Omental fat pad (tissue), 4 donors: ENCODE results near the gene CNTNAP4. TPM values are rescaled to one million over a fixed set of nuclear protein-coding genes. Genes with fewer than 3 reads are reported as not detected.

ENCODE experiments used
- ATAC-seq: fragments of 150-250 bp; one replicate; pipeline ENCODE4 v1.9.1; 2016; ENCODE audit warnings: mild to moderate bottlenecking, moderate library complexity; ENCODE audit not compliant: low FRiP score
- DNase-seq: peaks from one replicate; pipeline ENCODE4 v3.0.0-alpha.2; 2019; ENCODE audit warnings: low spot score
- total RNA-seq, 4 donors: library from RNA; depleted of rRNA; stranded (reverse); fragments of >200 nt; gene quantifications; one replicate each; pipeline ENCODE4 v1.1.0, GENCODE V29; 2016
- TF ChIP-seq, protein P1 (sequence below), 3 donors: fragments of 450-650 bp; IDR thresholded peaks; one replicate each; pipeline ENCODE4 v1.5.1; 2016 to 2017; ENCODE audit warnings: antibody characterized with exemption in 3 of 3, mild to moderate bottlenecking in 3 of 3, moderate library complexity in 2 of 3

The CNTNAP4 gene
- total RNA-seq, 4 donors from 2014 or later, result not detected

GRCh38 chr16:76474048-76474447, 196.8 kb downstream of the CNTNAP4 start:
- TF ChIP-seq, protein P1, sequence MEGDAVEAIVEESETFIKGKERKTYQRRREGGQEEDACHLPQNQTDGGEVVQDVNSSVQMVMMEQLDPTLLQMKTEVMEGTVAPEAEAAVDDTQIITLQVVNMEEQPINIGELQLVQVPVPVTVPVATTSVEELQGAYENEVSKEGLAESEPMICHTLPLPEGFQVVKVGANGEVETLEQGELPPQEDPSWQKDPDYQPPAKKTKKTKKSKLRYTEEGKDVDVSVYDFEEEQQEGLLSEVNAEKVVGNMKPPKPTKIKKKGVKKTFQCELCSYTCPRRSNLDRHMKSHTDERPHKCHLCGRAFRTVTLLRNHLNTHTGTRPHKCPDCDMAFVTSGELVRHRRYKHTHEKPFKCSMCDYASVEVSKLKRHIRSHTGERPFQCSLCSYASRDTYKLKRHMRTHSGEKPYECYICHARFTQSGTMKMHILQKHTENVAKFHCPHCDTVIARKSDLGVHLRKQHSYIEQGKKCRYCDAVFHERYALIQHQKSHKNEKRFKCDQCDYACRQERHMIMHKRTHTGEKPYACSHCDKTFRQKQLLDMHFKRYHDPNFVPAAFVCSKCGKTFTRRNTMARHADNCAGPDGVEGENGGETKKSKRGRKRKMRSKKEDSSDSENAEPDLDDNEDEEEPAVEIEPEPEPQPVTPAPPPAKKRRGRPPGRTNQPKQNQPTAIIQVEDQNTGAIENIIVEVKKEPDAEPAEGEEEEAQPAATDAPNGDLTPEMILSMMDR (IDR thresholded peaks at IDR 0.05), result no peak
- ATAC-seq (no peak), DNase-seq (no peak)

- TF ChIP-seq, protein P1 (IDR thresholded peaks at IDR 0.05), result no peak
Observed at GRCh38 chr16:76478105-76478504, 200.9 kb downstream of the CNTNAP4 start.

GRCh38 chr16:76483307-76483909, 206.2 kb downstream of the CNTNAP4 start:
- TF ChIP-seq, protein P1 (IDR thresholded peaks at IDR 0.05), result no peak
- DNase-seq (no peak), ATAC-seq (no peak)

More at GRCh38 chr16:76478105-76478504, 200.9 kb downstream of the CNTNAP4 start:
- ATAC-seq, result no peak
- no peak for DNase-seq

GRCh38 chr16:76484020-76484419, 206.8 kb downstream of the CNTNAP4 start:
- TF ChIP-seq, protein P1 (IDR thresholded peaks at IDR 0.05), result no peak
- DNase-seq (no peak), ATAC-seq (no peak)

DNA sequence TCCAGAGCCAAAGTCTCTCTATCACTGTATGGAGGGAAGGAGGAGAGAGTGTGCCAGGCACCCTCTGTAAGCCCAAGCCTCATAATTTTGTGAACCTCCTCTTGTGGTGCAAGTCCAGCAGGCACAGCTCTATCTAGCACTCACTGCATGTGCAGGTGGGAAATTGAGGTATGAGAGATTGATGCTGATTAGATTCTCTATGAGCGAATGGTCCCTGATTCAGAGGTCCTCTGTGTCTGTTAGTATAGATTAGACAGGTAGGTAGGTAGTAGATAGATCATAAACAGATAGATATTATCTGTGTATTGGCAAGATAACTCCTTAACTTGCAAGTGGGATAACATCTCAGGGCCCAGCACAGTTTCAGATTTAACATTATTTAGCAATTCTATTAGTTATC, 209.5 kb downstream of the CNTNAP4 start:
- ATAC-seq (no peak), DNase-seq (no peak)
- TF ChIP-seq, protein P1 (IDR thresholded peaks at IDR 0.05), result no peak

DNA sequence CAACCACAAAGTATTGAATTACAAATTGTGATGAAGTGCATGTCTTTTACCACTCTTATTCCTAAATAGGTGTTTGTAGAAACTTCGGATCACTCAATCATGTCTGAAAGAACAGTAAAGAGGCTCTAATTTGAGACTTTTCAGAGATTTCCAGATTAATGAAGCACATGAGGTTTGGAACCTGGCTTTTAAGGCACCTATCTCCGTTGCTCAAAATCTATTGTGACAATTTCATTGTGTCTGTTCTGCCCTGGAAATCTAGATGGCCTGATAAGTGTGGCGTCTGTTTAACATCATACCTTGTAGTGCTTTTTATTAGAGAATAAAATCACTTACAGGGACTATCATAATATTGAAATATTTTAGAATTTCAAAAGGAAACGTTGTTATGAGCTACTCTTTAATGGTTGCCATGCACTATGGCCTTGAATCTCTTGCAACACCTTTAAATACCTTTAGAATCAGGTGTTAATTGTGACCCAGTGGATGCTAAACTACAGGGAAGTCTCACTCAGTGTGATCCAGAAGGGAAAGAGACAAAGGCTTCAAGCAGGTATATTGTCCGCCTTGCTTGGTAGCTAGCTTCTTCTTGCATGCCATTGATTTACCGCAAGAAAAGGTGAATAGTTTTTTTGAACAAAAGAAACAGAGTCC, 210.3 kb downstream of the CNTNAP4 start:
- DNase-seq (no peak), ATAC-seq (no peak)

More for the DNA sequence above, 210.3 kb downstream of the CNTNAP4 start:
- TF ChIP-seq, protein P1 (IDR thresholded peaks at IDR 0.05), result no peak
